Transverse colon (tissue), 4 donors: ENCODE measurements around the gene SFXN2. TPM values are rescaled to one million over a fixed set of nuclear protein-coding genes. Genes with fewer than 3 reads are reported as not detected.
A peak's percentile ranks its signal among the peaks of the same experiment; 100 is the strongest.
"Not testable (repeated sequence)": the region's sequence is repeated elsewhere in the genome, so short reads cannot be mapped to it uniquely, and the experiment has no call there.

Source experiments
- DNase-seq: peaks from one replicate; pipeline ENCODE4 v3.0.0-alpha.2; 2019
- H3K27ac ChIP-seq, 4 donors: fragments of 200-600 bp; sonication (generic); 2 replicates each; pipeline ENCODE4 v1.5.1; 2016 to 2018; ENCODE audit warnings: inconsistent platforms in 4 of 4
- H3K27me3 ChIP-seq: fragments of 200-600 bp; sonication (generic); 2 replicates; pipeline ENCODE4 v1.5.1; 2017; ENCODE audit warnings: inconsistent platforms
- H3K36me3 ChIP-seq, 4 donors: fragments of 200-600 bp; sonication (generic); 2 replicates each; pipeline ENCODE4 v1.5.1; 2017 to 2019; ENCODE audit warnings: inconsistent platforms in 4 of 4
- H3K4me1 ChIP-seq, 4 donors: fragments of 200-600 bp; sonication (generic); 2 replicates each; pipeline ENCODE4 v1.5.1; 2017 to 2020; ENCODE audit warnings: inconsistent platforms in 4 of 4
- H3K4me3 ChIP-seq, 4 donors: fragments of 200-600 bp; sonication (generic); 1 replicate in 1 of 4; 2 replicates in 3 of 4; pipeline versions ENCODE4 v1.5.1 to v1.6.1; 2017 to 2019; ENCODE audit warnings: inconsistent platforms in 4 of 4
- H3K9me3 ChIP-seq, 2 donors: fragments of 200-600 bp; sonication (generic); 2 replicates each; pipeline ENCODE4 v1.5.1; 2017 to 2019; ENCODE audit warnings: inconsistent platforms in 2 of 2
- CTCF ChIP-seq, 5 experiments: fragments of 200-600 bp in 3 of 5; fragments of 450-650 bp in 2 of 5; sonication (generic) in 3 of 5; IDR thresholded peaks; 1 replicate in 2 of 5; 2 replicates in 3 of 5; pipeline ENCODE4 v1.5.1; 2016 to 2017; ENCODE audit warnings: antibody characterized with exemption in 5 of 5, inconsistent platforms in 3 of 5, mild to moderate bottlenecking in 2 of 5, moderate library complexity in 1 of 5
- EP300 ChIP-seq: sonication (generic); formaldehyde crosslinking; IDR thresholded peaks from one replicate; pipeline ENCODE4 v1.6.1; 2017; ENCODE audit warnings: antibody characterized with exemption, low read depth
- POLR2A ChIP-seq: fragments of 450-650 bp; IDR thresholded peaks from one replicate; pipeline ENCODE4 v1.6.1; 2016; ENCODE audit warnings: antibody characterized with exemption, mild to moderate bottlenecking, moderate library complexity
- POLR2AphosphoS5 ChIP-seq, 3 donors: sonication (generic); formaldehyde crosslinking; IDR thresholded peaks; one replicate each; pipeline ENCODE4 v1.6.1; 2016; ENCODE audit warnings: antibody characterized with exemption in 3 of 3
- WGBS, 2 donors: methylation state at CpG; one replicate each; pipeline ENCODE4 v1.1.5; 2018; ENCODE audit warnings: low coverage in 1 of 2; 5-methylcytosine and 5-hydroxymethylcytosine counted together
- in situ Hi-C, 4 donors: fragments of 200-750 bp; cut with MboI; loops; one replicate each; pipeline versions ENCODE4 v1.15.0 to v1.15.1; 2017; ENCODE audit warnings: low sequenced_read_pairs in 3 of 4, low pct_ligation_motif_present in 1 of 4, low pct_unique_long_range_greater_than_20kb in 1 of 4
- intact Hi-C: fragments of 100-400 bp; cut with DNase I; formaldehyde crosslinking; loops from one replicate; pipeline ENCODE4 v1.15.1; 2023; ENCODE audit warnings: low total_unique reads
- total RNA-seq, 4 donors: library from RNA; depleted of rRNA; stranded (reverse); fragments of >200 nt; gene quantifications; one replicate each; pipeline ENCODE4 v1.1.0, GENCODE V29; 2016

Gene SFXN2
- total RNA-seq, 4 donors from 2014 or later = 2.1 to 64.9 (median 7.3) TPM

DNA sequence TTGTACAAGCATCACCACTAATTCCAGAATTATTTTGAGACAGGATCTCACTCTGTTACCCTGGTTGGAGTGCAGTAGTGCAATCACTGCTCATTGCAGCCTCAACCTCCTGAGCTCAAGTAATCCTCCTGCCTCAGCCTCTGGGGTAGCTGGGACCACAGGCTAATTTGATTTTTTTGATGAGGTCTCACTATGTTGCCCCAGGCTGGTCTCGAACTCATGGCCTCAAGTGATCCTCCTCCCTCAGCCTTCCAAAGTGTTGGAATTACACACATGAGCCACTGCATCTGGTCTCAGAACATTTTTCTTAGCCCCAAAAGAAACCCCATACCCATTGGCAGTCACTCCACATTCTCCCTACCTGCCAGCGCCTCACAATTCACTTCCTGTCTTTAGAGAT is 25.8 kb downstream of the SFXN2 start:
- WGBS, 2 donors = 88 to 100% methylated on average over 1 to 2 of the region's 2 CpGs
- intact Hi-C loops (no loop called here), in situ Hi-C loops (loop anchor here in 2 of 4 donors (25.0 kb wide), 1 partner anchor 322 kb away; no protein-coding TSS in a partner anchor)
- TF ChIP-seq POLR2A (no peak), POLR2AphosphoS5 (IDR thresholded peaks at IDR 0.05) (no peak), EP300 (no peak)
- no peak for DNase-seq
- Histone ChIP-seq H3K36me3 (no peaks in the 10 kb centered on the region), H3K27ac (no peak overlapping the region), H3K4me1 (peaks cover 0 to 13% (median 12%) of the 10 kb centered on the region in 4 donors), H3K9me3 (no peaks in the 10 kb centered on the region), H3K4me3 (no peak overlapping the region), H3K27me3 (no peaks in the 10 kb centered on the region)

- Histone ChIP-seq H3K27me3 (no peaks in the 10 kb centered on the region), H3K4me1 (peaks cover 0 to 26% (median 20%) of the 10 kb centered on the region in 4 donors), H3K27ac (no peak overlapping the region), H3K4me3 (no peak overlapping the region), H3K36me3 (no peaks in the 10 kb centered on the region), H3K9me3 (no peaks in the 10 kb centered on the region)
- TF ChIP-seq EP300 = no peak
- in situ Hi-C loops (loop anchor here in 2 of 4 donors (25.0 kb wide), 1 partner anchor 321 kb away; no protein-coding TSS in a partner anchor), intact Hi-C loops (no loop called here)
- 72 to 88% methylated on average over 2 of the region's 2 CpGs for WGBS, 2 donors
- no peak for DNase-seq
Observed at GRCh38 chr10:102741726-102742237, 27.3 kb downstream of the SFXN2 start.

GRCh38 chr10:102742313-102742712 is 27.9 kb downstream of the SFXN2 start:
- H3K27me3 ChIP-seq, H3K36me3 ChIP-seq, DNase-seq, H3K9me3 ChIP-seq, H3K4me3 ChIP-seq, intact Hi-C loops, H3K27ac ChIP-seq: not testable (repeated sequence)
- in situ Hi-C loops = loop anchor here in 2 of 4 donors (25.0 kb wide), 1 partner anchor 320 kb away; no protein-coding TSS in a partner anchor
- 89% methylated on average over 5 of the region's 5 CpGs; no CpG with 5 or more reads in 1 of the 2 donors for WGBS, 2 donors
- H3K4me1 ChIP-seq = peaks cover 0 to 26% (median 20%) of the 10 kb centered on the region in 4 donors

GRCh38 chr10:102743078-102743587 is 28.7 kb downstream of the SFXN2 start:
- H3K27ac ChIP-seq = peak overlapping the region in 2 of 4 donors; percentile 36 to 46
- H3K4me1 ChIP-seq = peaks cover 0 to 26% (median 20%) of the 10 kb centered on the region in 4 donors
- H3K4me3 ChIP-seq = peak overlapping the region in 1 of 4 donors; percentile 38
- no peaks in the 10 kb centered on the region for H3K36me3 ChIP-seq
- H3K9me3 ChIP-seq = no peaks in the 10 kb centered on the region
- no peak for TF ChIP-seq CTCF (IDR thresholded peaks at IDR 0.05)
- TF ChIP-seq POLR2AphosphoS5 (IDR thresholded peaks at IDR 0.05) = no peak
- TF ChIP-seq EP300 = no peak
- no peak for TF ChIP-seq POLR2A
- in situ Hi-C loops (loop anchor here in 2 of 4 donors (25.0 kb wide), 1 partner anchor 319 kb away; no protein-coding TSS in a partner anchor), intact Hi-C loops (no loop called here)
- no peaks in the 10 kb centered on the region for H3K27me3 ChIP-seq
- DNase-seq = no peak
- WGBS, 2 donors = 40 to 42% methylated on average over 7 of the region's 7 CpGs

DNA sequence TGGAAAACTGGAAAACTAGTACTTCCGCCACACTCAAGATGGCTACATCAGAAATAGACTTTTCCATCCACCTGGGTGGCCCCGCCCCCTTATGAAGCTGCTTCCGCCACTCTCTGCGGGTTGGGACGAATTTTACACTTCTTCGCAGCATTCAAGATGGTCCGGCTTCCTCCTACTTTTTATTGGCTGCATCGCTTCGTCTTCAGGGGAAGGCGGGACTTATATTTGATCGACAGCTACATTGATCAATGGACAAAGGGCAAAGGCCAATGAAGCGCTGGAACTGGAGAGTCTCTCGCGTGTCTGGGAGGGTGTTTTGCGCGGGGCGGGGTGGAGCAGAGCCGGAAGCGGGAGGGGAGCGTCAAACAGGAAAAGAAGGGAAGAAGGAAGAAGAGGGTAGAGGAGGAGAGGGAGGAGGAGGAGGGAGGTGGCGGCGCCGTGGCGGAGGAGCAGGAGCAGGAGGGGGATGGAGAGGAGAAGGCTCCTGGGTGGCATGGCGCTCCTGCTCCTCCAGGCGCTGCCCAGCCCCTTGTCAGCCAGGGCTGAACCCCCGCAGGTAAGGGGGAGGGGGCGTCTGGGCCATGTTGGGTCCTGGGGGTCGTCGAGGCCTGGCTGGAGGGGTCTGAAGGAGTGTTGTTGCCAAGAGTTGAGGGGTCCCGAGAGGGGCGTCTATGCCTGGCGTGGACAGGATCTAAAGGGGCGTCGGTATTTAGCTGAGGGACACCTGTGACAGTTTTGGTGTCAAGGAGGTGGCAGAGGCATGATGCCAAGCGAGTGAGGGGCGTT is 29.3 kb downstream of the SFXN2 start, which contains the start of gene WBP1L:
WBP1L (plus strand) TSS at position 361 of the 786 bp plus-strand sequence; CDS start at position 467, 106 bp downstream.
- peaks cover 0 to 26% (median 20%) of the 10 kb centered on the region in 4 donors for H3K4me1 ChIP-seq
- in situ Hi-C loops = loop anchor here in 2 of 4 donors (25.0 kb wide), 1 partner anchor 319 kb away; no protein-coding TSS in a partner anchor
- intact Hi-C loops = no loop called here
- H3K4me3 ChIP-seq = peak within 1 kb of the TSS; percentile 78 to 100 (median 85)
- TF ChIP-seq CTCF (IDR thresholded peaks at IDR 0.05) (peak in 2 of 5 experiments; percentile 16 to 30), POLR2A (peak; percentile 96), EP300 (no peak), POLR2AphosphoS5 (IDR thresholded peaks at IDR 0.05) (peak; percentile 78 to 100 (median 99))
- DNase-seq = peak; percentile 98
- H3K36me3 ChIP-seq = no peaks in the 10 kb centered on the region
- WGBS, 2 donors = 0 to 1% methylated on average over 2 to 37 of the region's 37 CpGs
- H3K27me3 ChIP-seq = no peaks in the 10 kb centered on the region
- H3K27ac ChIP-seq = peak within 1 kb of the TSS; percentile 90 to 95 (median 92)
- H3K9me3 ChIP-seq = no peaks in the 10 kb centered on the region
